ENCODE results near the gene XPO5. TPM values are rescaled to one million over a fixed set of nuclear protein-coding genes. Genes with fewer than 3 reads are reported as not detected.

XPO5 gene
- total and polyA plus RNA-seq, 9 of the 15 experiments (the other 6 are each of a cell fraction or from before 2014, with no cell fraction given) = 36.0 to 170 (median 99.1) TPM

DNA sequence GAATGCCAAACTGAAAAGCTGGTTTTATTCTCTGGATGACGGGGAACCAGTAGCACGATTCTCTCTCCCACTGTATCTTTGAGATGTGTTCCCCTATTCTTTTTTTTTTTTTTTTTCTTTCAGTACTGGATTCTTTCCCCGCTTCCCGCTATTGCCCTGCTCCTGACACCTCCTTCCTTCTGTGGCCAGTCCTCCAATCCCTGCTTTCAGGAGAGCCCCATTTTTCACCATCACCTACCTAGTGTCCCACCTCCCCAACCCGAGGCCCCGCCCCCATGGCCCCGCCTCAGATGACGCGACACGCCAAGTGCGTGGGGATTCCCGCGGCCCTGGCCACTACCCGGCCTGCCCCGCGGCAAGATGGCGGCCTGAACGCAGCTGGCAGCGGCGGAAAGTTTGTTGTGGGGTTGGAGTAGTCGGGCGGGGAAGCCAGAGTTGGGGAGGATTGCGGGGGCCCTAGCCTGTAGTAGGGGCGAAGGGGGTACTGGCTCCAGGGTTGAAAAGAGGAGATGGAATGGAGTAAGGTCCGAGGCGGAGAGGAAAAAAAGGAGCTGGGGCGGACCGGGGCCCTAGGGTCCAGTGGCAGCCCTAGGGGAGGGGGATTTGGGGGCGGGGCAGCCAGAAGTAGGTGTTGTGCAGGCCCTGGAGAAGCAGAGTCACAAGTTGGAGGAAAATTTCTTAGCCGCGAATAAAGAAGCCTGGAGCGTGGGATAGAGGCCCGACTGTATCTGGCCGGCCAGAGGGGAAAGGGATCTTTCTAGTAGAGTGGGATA is 98.4 kb downstream of the XPO5 start, which contains the start of gene TJAP1 (continued):
- TF ChIP-seq, protein P1, sequence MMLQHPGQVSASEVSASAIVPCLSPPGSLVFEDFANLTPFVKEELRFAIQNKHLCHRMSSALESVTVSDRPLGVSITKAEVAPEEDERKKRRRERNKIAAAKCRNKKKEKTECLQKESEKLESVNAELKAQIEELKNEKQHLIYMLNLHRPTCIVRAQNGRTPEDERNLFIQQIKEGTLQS (IDR thresholded peaks at IDR 0.05) = peak; percentile 8; the same call in 1 of the 2 replicates
- TF ChIP-seq, protein P1 (CRISPR knock-in tag; conservative IDR thresholded peaks at IDR 0.05) = no peak
- TF ChIP-seq RBM22 (IDR thresholded peaks at IDR 0.05; ENCODE audit: low read depth, low read length, poor library complexity, severe bottlenecking) (no peak), ZNF766 (CRISPR knock-in tag; conservative IDR thresholded peaks at IDR 0.05) (peak; percentile 73; the same call in 1 of the 2 replicates), CXXC5 (CRISPR knock-in tag; IDR thresholded peaks at IDR 0.05) (peak; percentile 89), UBTF (IDR thresholded peaks at IDR 0.05; ENCODE audit: borderline replicate concordance in 1 of 2, low read depth in 2 of 2, low read length in 2 of 2) (no peak), NFRKB (IDR thresholded peaks at IDR 0.05; ENCODE audit: low read depth) (peak; percentile 89; the same call in 1 of the 2 replicates), NONO (IDR thresholded peaks at IDR 0.05; ENCODE audit: low read depth in 2 of 2, low read length in 1 of 2) (peak in 1 of 2 experiments; percentile 56; a peak in 1 of 4 replicates), KAT2B (IDR thresholded peaks at IDR 0.05; ENCODE audit: low read depth, low read length) (no peak), ADNP (tag; IDR thresholded peaks at IDR 0.05) (no peak), ZNF232 (CRISPR knock-in tag; IDR thresholded peaks at IDR 0.05) (0 out of 2 replicates have a peak, but pooled peaks have one; percentile 45), USF1 (CRISPR knock-in tag; IDR thresholded peaks at IDR 0.05) (no peak), ZNF23 (CRISPR knock-in tag; IDR thresholded peaks at IDR 0.05) (no peak), MCM7 (IDR thresholded peaks at IDR 0.05) (no peak)
- TF ChIP-seq, protein P2, sequence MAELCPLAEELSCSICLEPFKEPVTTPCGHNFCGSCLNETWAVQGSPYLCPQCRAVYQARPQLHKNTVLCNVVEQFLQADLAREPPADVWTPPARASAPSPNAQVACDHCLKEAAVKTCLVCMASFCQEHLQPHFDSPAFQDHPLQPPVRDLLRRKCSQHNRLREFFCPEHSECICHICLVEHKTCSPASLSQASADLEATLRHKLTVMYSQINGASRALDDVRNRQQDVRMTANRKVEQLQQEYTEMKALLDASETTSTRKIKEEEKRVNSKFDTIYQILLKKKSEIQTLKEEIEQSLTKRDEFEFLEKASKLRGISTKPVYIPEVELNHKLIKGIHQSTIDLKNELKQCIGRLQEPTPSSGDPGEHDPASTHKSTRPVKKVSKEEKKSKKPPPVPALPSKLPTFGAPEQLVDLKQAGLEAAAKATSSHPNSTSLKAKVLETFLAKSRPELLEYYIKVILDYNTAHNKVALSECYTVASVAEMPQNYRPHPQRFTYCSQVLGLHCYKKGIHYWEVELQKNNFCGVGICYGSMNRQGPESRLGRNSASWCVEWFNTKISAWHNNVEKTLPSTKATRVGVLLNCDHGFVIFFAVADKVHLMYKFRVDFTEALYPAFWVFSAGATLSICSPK (IDR thresholded peaks at IDR 0.05; ENCODE audit: borderline replicate concordance) = no peak
- TF ChIP-seq, protein P3, sequence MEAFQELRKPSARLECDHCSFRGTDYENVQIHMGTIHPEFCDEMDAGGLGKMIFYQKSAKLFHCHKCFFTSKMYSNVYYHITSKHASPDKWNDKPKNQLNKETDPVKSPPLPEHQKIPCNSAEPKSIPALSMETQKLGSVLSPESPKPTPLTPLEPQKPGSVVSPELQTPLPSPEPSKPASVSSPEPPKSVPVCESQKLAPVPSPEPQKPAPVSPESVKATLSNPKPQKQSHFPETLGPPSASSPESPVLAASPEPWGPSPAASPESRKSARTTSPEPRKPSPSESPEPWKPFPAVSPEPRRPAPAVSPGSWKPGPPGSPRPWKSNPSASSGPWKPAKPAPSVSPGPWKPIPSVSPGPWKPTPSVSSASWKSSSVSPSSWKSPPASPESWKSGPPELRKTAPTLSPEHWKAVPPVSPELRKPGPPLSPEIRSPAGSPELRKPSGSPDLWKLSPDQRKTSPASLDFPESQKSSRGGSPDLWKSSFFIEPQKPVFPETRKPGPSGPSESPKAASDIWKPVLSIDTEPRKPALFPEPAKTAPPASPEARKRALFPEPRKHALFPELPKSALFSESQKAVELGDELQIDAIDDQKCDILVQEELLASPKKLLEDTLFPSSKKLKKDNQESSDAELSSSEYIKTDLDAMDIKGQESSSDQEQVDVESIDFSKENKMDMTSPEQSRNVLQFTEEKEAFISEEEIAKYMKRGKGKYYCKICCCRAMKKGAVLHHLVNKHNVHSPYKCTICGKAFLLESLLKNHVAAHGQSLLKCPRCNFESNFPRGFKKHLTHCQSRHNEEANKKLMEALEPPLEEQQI (IDR thresholded peaks at IDR 0.05) = no peak
- TF ChIP-seq, protein P4, sequence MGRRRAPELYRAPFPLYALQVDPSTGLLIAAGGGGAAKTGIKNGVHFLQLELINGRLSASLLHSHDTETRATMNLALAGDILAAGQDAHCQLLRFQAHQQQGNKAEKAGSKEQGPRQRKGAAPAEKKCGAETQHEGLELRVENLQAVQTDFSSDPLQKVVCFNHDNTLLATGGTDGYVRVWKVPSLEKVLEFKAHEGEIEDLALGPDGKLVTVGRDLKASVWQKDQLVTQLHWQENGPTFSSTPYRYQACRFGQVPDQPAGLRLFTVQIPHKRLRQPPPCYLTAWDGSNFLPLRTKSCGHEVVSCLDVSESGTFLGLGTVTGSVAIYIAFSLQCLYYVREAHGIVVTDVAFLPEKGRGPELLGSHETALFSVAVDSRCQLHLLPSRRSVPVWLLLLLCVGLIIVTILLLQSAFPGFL (CRISPR knock-in tag; IDR thresholded peaks at IDR 0.05) = no peak
